GM21529 (cell line): ENCODE data around the gene SETD3.
"Not testable (repeated sequence)": the region's sequence is repeated elsewhere in the genome, so short reads cannot be mapped to it uniquely, and the experiment has no call there.

Experiments
- ATAC-seq: cut with Tn5 transposase; IDR thresholded peaks from one replicate; pipeline ENCODE4 v1.9.1; 2021; ENCODE audit not compliant: unreplicated experiment

Gene SETD3

DNA sequence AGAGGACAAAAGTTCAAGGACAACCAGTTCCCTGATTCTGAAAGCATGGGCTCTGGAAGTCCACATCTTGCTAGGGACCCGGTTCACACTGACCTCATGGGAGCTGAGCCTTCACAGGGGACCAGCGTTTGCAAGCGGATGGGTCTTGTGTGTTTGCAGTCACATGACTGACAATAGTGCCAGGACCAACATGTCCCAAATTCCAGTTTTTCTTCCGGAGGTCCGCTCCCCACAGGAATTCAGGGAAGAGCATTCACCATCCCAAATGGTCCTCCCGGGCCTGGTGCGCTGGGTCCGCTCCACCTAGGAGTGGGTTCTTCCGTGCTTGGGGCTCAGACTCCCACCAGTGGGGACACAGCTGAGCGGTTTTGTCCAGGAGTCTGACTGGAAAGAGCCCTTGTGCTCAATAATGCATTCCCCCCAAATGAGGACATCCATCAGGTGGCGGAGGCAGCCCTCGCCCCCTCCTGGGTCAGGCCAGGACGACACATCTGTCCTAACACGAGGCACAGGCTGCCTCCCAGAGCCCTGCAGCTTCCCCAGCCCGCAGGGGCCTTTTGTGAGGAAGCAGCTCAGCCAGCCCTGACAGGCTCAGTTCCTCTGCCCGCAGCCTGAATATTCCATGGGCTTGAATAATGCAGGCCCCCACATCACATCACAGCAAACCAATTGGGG is 116.9 kb downstream of the SETD3 start:
- no peak for ATAC-seq

DNA sequence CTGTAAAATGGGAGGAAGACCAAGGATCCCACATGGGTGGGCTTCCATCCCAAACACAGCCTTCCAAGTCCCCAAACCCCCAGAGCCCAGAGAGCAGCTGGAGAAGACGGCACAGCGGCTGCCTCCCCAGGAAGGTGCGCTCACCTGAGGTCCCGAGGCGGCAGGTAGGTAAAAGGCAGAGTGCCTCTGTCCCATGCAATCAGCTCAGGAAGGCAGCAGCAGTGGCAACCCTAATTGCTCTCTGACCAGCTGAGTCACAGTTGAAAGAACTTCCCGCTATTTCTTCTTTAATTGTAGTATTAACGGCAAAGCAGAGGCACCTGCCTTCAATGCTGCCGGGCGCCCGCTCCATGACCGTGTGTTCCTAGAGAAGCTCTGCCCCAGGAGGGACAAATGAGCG is 117.6 kb downstream of the SETD3 start:
- no peak for ATAC-seq

DNA sequence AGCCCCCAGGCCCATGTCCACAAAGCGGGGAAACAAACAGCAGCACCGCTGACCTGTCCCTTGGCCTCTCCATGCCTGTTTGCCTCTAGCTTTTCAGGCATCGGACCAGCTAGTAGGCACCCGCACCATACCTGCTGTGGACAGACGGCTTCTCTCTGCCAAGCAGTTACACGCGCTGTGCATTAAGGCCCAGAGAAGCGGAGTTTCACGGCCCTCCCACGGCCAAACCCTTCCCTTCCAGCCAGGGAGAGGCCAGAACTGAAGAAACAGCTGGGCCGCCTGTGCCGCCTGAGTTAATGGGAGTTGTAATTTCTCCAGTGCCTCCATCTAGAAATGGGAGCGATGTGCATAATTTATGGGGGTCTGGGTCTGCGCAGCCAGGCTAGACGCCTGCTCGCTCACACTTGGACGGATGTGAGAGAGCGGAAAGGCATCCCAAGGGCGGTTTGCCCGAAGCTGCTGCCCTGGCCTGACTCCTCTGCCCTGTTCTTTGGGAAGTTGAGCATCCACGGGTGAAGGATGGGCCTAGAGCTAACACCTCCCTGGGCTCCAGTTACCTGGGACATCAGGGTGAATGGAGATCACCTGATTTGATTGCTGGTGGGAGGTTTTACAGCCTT is 119.0 kb downstream of the SETD3 start:
- no peak for ATAC-seq

DNA sequence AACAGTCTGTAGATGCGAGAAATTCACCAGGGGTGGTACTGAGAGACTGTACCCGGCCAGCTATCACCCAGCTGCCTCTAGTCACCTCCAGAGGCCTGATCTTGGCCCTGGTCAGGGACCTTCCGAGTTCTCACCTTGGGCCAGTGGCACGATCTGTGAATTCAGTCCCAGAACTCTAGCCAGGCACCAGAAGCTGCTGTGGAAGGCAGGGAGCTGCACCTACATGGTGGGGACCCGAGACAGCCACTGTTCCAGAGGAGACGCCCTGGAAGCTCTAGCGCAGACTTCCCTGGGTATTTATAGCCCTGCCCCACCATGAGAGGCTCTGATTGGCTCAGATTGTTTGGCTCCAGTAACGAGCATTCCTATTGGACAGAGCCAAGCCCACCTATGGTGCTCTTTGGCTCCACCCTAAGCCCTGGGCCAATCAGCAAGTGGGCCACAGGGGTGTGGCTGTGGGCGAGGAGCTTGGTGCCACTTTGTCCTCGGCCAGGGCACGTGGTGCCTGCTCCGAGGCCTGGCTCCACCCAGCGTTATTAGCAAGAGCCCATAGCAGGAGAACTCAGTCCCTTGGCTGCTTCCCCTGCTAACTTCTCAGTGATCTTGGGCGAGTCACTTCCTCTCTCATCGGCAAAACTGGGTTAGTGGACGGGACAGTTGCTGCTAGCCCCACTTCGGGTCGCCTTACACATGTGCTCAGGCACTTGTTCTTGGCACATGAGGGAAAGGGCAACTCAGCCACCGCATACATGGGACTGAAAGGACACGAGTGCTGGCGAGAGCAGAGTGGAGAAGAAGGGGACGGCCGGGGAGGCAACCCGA is 119.7 kb downstream of the SETD3 start:
- ATAC-seq, result no peak

DNA sequence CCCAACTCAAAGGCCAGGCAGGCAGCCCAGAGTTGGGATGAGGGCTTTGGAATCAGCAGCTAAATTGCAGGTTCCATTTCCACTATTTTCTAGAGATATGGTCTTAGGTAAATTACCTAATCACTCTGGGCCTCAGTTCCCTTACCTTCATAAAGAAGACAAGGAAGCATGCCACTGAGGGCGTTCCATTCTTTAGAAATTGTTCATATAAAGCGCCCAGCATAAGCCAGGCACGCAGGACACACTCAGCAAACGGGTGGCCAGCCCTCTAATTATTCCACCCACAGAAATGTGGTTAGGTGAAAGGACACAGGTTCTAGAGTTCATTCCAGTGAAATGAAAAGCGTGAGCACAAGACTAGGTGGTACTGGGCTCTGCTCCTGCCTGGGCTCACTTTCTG is 120.8 kb downstream of the SETD3 start:
- no peak for ATAC-seq

DNA sequence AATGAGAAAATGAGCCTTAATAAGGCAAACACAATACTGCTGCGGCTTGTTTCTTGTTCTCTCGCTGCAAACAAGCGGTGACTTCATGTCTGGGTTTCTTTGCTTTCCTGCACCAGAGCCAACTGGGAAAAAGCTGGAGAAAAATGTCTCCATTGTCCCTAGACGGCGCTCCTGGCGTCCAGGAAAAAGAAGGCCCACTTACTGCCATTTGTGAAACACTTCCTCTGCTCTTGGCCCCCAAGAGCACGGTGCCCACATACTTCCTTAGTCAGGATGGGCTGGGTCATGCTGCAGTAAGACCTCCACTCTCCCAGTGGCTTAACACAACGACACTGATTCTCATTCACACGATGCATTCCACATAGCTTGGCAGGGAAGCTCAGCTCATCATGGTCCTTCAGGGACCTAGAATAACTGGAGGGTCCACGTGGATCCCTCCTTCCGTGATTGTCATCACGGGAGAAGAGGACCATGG is 122.7 kb downstream of the SETD3 start:
- no peak for ATAC-seq

DNA sequence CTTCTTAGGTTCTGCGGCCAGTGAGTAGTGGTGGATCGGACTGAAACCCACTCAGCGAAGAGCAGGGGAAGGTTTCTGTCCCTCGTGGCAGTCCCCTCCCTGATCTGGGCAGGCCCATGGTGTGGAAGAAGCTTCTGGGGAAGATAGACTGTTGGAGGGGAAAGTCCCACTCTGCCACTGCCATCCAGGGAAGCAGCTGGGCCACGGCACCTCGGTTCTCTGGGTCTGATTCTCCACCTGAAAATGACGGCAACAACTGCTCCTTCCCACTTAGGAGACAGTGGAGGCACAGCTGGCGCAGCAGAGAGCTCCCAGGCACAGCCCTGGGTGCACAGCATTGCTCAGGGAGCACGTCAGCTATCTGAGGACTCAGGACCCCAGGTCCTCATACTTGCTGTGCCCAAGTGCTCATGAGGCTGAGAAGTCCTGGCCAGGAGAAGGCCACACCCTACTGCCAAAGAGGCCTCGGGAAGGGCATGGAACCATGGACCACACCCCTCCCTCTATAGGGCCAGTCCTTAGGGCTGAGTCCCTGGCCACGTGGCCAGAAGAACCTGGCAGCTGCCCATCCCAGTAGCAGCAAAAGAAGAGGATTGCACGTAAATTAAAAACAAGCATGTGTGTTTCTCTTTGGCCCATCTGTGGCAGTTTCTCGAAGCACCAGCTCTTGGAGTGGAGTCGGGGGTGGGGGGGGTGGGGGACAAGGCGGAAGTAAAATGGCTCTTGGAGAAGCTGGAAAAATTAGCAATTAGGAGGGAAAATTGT is 123.3 kb downstream of the SETD3 start:
- ATAC-seq, result no peak

DNA sequence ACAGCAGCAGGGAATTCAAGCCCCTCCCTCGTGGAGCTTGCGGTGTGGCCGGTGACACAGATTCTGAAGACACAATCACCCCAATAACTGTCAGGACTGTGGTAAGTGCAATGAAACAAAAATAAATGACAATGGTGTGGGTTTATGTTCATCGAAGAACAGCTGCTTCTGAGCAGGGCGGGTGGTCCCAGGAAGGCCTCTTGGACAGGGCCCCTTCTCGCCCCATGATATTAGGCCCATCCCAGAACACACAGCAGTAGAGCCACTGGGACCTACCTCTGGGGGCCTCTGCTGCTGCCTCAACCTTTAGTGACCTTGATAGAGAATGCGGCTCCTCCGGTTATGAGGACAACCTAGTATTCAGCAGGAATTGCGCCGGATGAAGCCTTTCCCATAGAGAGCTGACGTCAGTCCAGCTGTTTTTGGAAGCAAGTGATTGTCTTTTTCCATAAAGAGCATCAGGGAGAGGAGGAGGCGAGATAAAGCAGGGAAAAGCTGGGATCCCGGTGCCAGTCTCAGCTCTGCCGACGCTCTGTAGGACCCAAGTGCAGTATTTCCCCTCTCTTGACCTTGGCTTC is 124.5 kb downstream of the SETD3 start:
- no peak for ATAC-seq

DNA sequence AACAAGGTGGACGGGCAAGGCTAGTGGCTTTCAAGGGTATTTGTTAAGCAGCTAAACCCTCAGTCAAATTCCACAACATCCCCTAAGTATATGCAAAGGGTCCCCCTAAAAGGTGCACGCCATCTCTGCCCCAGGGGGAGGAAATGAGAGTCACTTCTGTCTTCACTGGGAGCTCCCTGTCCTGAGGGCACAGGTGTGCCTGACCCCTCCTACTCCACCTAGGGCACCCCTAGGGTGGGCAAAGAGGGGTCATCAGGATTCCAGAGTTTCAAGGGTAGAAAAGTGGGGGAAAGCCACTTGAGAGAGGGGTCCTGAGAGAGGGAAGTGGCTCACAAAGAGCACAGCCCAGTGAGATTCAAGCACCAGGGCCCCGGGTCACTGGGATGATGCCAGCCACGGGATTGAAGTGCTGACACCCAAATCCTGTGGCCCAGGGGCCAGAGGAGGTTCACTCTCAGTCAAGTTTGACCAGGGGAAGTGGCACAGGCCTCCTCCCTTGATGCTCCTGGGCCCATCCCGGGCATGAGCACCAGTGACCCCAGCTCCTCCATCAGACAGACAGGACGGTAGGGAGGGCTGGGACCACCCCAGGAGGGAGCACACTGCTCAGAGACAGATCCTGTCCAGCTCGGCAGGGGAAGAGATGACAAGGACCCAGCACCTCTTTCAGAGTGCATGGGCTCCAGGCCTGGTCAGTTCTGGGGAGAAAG is 126.3 kb downstream of the SETD3 start:
- ATAC-seq, result no peak

DNA sequence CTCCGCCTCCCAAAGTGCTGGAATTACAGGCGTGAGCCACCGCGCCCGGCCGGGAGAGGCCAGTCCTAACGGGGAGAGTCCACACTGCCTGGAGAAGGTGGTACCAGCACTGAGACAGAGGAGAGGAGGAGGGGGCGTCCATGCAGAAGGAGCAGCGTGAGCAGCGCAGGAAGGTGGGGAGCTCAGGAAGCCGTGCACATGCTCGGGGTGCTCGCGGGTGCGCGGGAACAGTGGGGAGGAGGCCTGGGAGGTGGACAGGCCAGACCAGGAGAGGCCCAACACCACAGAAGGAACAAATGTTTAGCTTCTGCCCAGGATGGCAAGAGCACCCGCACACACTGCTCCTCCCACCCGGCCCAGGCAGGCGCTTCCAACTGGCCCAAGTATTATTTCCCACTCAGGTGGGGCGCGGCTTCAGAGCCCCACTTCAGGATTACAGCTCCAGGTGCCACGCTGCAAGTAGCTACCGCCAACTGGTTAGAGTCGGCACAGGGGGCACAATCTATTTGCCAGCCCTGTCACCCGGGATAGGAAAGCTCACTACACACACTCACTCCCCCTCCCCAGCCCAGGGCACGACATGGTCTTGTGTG is 127.9 kb downstream of the SETD3 start:
- ATAC-seq, result no peak

DNA sequence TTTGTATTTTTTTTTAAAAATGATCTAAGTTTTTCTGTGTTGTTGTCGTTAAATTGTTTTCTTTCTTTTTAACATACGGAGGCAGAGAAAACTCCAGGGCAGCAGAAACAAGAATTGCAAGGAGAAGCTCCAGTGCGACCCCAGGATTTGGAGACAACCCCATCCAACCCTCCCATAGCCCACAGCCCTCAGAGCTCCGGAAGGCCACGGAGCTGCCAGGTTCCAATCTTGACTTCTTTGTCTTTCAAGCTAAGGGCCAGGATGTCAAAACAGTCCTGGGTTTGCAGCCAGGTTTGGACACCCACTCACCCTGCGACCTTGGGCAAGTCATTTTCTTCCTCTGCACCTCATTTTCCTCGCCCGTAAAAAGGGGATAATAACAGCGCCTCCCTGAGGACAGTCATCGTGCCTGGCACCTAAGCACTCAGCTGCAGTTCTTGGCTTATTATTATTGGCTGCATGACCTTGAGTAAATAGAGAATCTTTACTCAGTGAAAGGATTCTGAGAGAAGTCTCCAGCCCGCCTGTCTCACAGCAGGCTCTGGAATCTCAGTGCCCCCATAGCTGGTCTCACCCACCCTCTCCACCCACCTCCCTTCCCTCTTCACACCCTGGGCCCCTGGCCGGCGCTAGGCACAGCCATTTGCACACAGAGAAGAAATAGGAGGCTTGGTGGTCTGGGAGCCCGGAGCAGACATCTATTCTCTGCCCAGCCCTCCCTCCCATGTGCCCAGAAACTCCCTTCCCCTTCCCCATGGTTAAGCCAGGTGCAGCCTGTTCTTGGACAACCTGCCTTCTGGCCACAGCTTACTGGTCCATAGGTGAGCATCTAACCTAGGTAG is 129.3 kb downstream of the SETD3 start:
- ATAC-seq, result no peak

DNA sequence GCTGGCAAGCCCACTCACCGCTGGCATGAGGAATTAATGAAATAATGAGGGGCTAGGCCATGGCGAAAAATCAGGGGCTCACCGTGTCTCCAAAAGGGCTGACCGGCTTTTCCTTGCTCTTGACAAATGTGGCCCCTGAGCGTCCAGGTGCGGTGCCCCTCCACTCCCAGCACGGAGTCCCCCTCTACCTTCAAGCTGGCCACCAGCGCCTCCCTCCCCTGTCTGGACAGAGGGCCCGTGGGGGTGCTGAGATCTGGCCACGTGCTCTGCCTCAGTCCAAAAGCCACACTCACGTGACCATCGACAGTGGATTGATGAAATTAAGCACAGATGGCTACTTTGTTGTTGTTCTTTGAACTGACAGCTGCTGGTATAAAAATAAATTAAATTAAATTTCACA is 129.9 kb downstream of the SETD3 start:
- ATAC-seq, result no peak

DNA sequence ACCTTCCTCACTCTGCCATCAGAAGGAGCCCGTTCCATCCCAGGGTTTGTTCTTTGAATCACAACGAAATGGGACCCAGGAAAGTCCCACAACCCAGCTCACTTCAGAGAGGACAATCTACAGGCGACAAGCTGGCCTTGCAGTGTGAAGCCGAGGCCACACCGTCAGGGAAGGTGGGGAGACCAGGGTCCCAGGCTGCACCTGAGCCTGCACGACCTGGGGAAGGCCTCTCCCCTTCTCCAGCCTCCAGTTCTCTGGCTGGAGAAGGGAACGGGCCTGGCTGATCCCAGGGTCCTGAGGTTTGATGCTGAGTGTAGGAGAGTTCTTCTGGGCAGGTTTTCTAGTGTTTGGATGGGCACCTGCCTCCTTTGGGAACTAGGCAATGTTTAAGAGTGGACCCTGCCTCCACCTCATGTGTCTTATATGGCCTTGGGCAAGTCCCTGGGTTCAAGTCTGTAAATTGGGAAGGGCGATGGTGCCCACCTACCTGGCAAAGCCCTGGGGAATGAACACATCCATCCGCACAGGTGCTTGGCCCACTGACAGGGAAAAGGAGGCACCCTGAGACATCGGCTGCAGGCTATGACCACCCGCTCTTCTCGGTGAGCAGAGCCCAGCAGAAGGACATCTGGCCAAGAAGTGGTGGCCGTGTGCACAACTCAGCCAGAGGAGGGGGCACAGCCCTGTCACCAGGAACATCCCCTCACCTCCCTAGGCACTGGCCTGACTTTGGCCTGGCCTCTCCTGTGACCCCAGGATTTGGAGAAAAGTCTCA is 130.8 kb downstream of the SETD3 start:
- no peak for ATAC-seq

DNA sequence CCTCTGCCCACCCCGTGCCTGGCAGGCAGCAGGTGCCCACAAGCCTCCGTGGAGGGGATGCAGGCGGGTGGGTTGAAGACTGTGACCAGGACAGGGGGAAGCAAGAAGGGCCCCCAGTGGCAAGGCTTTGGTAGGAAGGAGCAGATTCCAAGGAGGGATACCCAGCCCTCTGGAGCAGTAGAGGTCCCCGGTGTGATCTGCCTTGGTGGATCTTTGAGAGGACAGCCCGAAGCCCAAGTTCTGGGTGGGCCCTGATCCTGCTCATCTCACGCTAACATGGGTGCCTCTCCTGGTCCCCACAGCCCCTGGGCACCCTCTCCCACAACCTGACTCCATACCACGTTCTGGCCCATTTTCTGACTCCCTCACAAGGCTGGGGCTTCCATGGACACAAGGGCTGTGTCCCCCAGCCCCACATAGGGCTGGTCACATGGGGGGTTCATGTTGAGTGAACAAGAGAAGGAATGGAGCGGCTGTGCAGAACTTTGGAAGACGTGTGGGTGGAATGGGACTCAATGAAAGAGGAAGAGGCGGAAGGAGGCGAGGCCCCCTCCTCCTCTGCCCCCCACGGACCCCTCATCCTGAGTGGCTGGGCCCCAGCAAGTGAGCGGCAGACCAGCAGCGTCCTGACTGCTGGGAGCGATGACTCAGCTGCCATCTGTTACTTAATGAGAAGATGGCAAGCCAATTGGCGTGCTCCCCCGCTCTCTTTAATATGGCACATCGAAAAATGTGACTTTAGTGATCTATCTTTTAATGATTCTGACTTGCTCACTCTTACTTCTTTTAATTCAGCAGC is 131.6 kb downstream of the SETD3 start:
- ATAC-seq, result no peak

DNA sequence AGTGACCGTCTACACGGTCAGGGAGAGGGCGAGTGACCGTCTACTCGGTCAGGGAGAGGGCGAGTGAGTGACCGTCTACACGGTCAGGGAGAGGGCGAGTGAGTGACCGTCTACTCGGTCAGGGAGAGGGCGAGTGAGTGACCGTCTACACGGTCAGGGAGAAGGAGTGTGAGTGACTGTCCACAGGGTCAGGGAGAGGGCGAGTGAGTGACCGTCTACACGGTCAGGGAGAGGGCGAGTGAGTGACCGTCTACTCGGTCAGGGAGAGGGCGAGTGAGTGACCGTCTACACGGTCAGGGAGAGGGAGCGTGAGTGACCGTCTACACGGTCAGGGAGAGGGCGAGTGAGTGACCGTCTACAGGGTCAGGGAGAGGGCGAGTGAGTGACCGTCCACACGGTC is 132.4 kb downstream of the SETD3 start:
- not testable (repeated sequence) for ATAC-seq
